Activated B cell treated with CpG ODN at 0.5 μM for 24 hours (primary cell): Measurements from ENCODE around the gene BEST1. TPM values are rescaled to one million over a fixed set of nuclear protein-coding genes. Genes with fewer than 3 reads are reported as not detected.
"Not testable (repeated sequence)": the region's sequence is repeated elsewhere in the genome, so short reads cannot be mapped to it uniquely, and the experiment has no call there.

ENCODE experiments used
- ATAC-seq: fragments of 200-7000 bp; cut with Tn5 transposase; one replicate; pipeline ENCODE4 v1.10.0; 2021; ENCODE audit warnings: low read depth, mild to moderate bottlenecking, moderate library complexity
- CTCF ChIA-PET: fragments of 350-600 bp; sonication (Branson Sonifier 250); formaldehyde crosslinking; loops from one replicate; lab custom pipeline; 2021; ENCODE audit warnings: antibody characterized with exemption; lab: Charles Lee
- POLR2A ChIA-PET: fragments of 350-600 bp; sonication (Branson Sonifier 250); formaldehyde crosslinking; loops from one replicate; lab custom pipeline; 2021; ENCODE audit warnings: antibody characterized with exemption; lab: Charles Lee
- DNase-seq: peaks from one replicate; pipeline ENCODE4 v3.0.0; 2022
- H3K27ac Mint-ChIP-seq: one replicate; pipeline ENCODE4 v1.8.0; 2020; ENCODE audit warnings: mixed read lengths
- H3K27me3 Mint-ChIP-seq: one replicate; pipeline ENCODE4 v1.8.0; 2021; ENCODE audit warnings: mixed read lengths
- H3K36me3 Mint-ChIP-seq: one replicate; pipeline ENCODE4 v1.8.0; 2021; ENCODE audit warnings: low read depth, mixed read lengths
- H3K4me1 Mint-ChIP-seq: one replicate; pipeline ENCODE4 v1.8.0; 2021; ENCODE audit warnings: mixed read lengths
- H3K4me3 Mint-ChIP-seq: one replicate; pipeline ENCODE4 v1.8.0; 2020; ENCODE audit warnings: mild to moderate bottlenecking, mixed read lengths
- H3K9me3 Mint-ChIP-seq: one replicate; pipeline ENCODE4 v1.8.0; 2020; ENCODE audit warnings: mixed read lengths
- intact Hi-C: fragments of 100-400 bp; cut with micrococcal nuclease; formaldehyde crosslinking; loops from one replicate; pipeline ENCODE4 v1.15.1; 2024
- total RNA-seq: library from RNA; stranded (reverse); gene quantifications from 2 replicates; pipeline ENCODE4 v1.2.3, GENCODE V29; 2022
- TF ChIP-seq, protein P1 (sequence below): fragments of 200-600 bp; IDR thresholded peaks from one replicate; pipeline ENCODE4 v1.8.0; 2022; ENCODE audit warnings: antibody characterized with exemption, mild to moderate bottlenecking

Gene BEST1
- total RNA-seq, 1 donor from 2014 or later, result 0.16 TPM

DNA sequence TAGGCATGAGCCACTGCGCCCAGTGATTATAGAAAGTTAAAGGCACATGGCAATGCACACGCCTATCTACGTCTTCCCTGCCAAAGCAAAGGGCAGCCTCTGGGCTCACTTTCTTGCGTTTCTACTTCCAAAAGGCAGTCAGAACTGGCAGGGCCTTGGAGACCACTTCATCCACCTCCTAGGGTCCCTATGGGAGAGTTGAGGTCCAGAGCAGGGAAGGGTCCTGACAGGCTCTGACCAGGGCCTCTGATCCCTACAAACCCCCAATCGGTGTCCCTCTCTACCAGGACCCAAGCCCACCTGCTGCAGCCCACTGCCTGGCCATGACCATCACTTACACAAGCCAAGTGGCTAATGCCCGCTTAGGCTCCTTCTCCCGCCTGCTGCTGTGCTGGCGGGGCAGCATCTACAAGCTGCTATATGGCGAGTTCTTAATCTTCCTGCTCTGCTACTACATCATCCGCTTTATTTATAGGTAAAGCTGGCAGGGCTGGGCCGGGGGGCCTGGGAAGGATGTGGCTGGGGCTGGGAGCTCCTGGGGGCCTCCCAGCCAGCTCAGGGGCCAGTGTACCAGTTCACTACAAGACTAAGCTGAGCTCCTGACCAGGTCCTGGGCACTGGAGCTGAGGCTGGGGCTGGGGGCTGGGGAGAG, 1.5 kb downstream of the BEST1 start:
- Mint-ChIP-seq H3K9me3 (no peaks in the 10 kb centered on the region), H3K4me3 (no peak overlapping the region), H3K27ac (no peak overlapping the region), H3K27me3 (peaks cover 2% of the 10 kb centered on the region), H3K36me3 (no peaks in the 10 kb centered on the region), H3K4me1 (peaks cover 26% of the 10 kb centered on the region)
- CTCF ChIA-PET, result interaction anchor here (1.0 to 6.3 kb wide), 4 partner anchors 52 to 130 kb away, joined by 3 to 118 read pairs (median 12); no protein-coding TSS in a partner anchor
- TF ChIP-seq, protein P1, sequence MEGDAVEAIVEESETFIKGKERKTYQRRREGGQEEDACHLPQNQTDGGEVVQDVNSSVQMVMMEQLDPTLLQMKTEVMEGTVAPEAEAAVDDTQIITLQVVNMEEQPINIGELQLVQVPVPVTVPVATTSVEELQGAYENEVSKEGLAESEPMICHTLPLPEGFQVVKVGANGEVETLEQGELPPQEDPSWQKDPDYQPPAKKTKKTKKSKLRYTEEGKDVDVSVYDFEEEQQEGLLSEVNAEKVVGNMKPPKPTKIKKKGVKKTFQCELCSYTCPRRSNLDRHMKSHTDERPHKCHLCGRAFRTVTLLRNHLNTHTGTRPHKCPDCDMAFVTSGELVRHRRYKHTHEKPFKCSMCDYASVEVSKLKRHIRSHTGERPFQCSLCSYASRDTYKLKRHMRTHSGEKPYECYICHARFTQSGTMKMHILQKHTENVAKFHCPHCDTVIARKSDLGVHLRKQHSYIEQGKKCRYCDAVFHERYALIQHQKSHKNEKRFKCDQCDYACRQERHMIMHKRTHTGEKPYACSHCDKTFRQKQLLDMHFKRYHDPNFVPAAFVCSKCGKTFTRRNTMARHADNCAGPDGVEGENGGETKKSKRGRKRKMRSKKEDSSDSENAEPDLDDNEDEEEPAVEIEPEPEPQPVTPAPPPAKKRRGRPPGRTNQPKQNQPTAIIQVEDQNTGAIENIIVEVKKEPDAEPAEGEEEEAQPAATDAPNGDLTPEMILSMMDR, result no peak
- no peak for ATAC-seq
- intact Hi-C loops, result no loop called here
- DNase-seq, result no peak
- POLR2A ChIA-PET, result interaction anchor here (0.6 to 2.4 kb wide), 3 partner anchors 12 to 48 kb away, joined by 3 to 8 read pairs (median 7); no protein-coding TSS in a partner anchor

DNA sequence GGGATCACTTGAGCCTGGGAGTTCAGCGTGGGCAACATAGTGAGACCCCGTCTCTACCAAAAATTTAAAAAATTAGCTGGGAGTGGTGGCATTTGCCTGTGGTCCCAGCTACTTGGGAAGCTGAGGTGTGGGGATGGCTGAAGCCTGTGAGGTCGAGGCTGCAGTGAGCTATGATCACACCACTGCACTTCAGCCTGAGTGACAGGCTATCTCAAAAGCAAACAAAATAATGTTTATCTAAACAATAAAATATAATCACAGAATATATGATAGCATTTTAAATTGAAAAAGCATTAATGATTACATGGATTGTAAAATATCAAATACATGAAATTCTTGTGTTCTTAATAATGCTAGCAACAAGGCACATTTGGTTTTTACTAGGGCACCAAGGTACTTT, 2.7 kb downstream of the BEST1 start:
- DNase-seq, result no peak
- CTCF ChIA-PET, result interaction anchor here (0.9 kb wide), 1 partner anchor 129 kb away, joined by 4 read pairs; no protein-coding TSS in a partner anchor

DNA sequence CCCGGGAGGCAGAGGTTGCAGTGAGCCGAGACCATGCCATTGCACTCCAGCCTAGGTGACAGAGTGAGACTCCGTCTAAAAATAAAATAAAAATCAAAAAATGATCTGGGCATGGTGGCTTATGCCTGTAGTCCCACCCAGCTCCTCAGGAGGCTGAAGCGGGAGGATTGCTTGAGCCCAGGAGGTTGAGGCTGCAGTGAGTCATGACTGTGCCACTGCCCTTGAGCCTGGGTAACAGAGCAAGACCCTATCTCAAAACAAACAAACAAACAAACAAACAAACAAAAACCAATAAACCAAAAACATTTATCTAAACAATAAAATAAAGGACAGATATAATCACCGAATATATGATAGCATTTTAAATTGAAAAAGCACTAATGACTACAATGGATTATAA, 3.5 kb downstream of the BEST1 start:
- not testable (repeated sequence) for H3K36me3 Mint-ChIP-seq, DNase-seq, ATAC-seq, H3K9me3 Mint-ChIP-seq, H3K4me3 Mint-ChIP-seq, H3K27me3 Mint-ChIP-seq, H3K27ac Mint-ChIP-seq
- ChIA-PET CTCF (interaction anchor here (0.9 kb wide), 1 partner anchor 128 kb away, joined by 4 read pairs; no protein-coding TSS in a partner anchor), POLR2A (interaction anchor here (0.6 kb wide), 1 partner anchor 95 kb away, joined by 7 read pairs; no protein-coding TSS in a partner anchor)
- peaks cover 20% of the 10 kb centered on the region for H3K4me1 Mint-ChIP-seq
- intact Hi-C loops, result loop anchor here (2.0 kb wide), 1 partner anchor 129 kb away; no protein-coding TSS in a partner anchor

More for the DNA sequence above, 2.7 kb downstream of the BEST1 start:
- no peaks in the 10 kb centered on the region for H3K9me3 Mint-ChIP-seq
- H3K27ac Mint-ChIP-seq, result no peak overlapping the region
- POLR2A ChIA-PET, result interaction anchor here (0.6 to 2.4 kb wide), 2 partner anchors 10 to 95 kb away, joined by 7 to 8 read pairs; no protein-coding TSS in a partner anchor
- no peak for ATAC-seq
- H3K27me3 Mint-ChIP-seq, result peaks cover 2% of the 10 kb centered on the region
- peaks cover 18% of the 10 kb centered on the region for H3K4me1 Mint-ChIP-seq
- H3K4me3 Mint-ChIP-seq, result no peak overlapping the region
- intact Hi-C loops, result no loop called here
- peaks cover 2% of the 10 kb centered on the region for H3K36me3 Mint-ChIP-seq
- TF ChIP-seq, protein P1, result no peak

DNA sequence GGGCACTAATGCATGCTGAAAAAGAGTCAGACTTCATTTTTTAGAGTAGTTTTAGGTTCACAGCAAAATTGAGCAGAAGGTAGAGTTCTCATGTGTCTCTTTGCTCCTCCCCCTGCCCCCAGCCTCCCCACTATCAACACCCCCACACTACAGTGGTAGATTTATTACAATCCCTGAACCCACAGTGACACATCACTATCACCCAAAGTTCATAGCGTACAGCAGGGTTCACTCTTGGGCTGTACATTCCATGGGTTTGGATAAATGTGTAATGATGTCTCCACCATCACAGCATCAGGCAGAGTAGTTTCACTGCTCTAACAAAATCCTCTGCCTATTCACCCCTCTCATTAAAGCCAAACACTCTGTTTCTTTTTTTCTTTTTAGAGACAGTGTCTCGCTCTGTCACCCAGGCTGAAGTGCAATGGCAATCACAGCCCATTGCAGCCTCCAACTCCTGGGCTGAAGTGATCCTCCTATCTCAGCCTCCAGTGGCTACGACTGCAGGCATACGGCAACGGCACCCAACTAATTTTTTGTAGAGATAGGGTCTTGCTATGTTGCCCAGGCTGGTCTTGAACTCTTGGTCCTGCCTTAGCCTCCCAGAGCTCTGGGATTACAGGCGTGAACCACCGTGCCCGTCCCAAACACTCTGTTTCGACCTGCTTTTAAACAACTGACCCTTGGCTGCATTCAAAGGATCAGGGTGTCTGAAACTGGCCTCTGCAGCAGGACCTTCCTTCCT, 4.1 kb downstream of the BEST1 start:
- CTCF ChIA-PET, result interaction anchor here (0.6 to 1.9 kb wide), 4 partner anchors 56 to 128 kb away, joined by 3 to 7 read pairs (median 4); no protein-coding TSS in a partner anchor
- intact Hi-C loops, result loop anchor here (2.0 kb wide), 1 partner anchor 129 kb away; no protein-coding TSS in a partner anchor
- POLR2A ChIA-PET, result interaction anchor here (0.5 to 2.3 kb wide), 3 partner anchors 13 to 145 kb away, joined by 4 to 16 read pairs (median 5); partner anchors contain the start of gene FTH1

More for the DNA sequence above, 4.1 kb downstream of the BEST1 start:
- Mint-ChIP-seq H3K9me3 (no peaks in the 10 kb centered on the region), H3K4me1 (peaks cover 25% of the 10 kb centered on the region), H3K36me3 (peaks cover 8% of the 10 kb centered on the region), H3K27me3 (peaks cover 2% of the 10 kb centered on the region), H3K4me3 (no peak overlapping the region), H3K27ac (no peak overlapping the region)
- no peak for DNase-seq
- ATAC-seq, result no peak
- TF ChIP-seq, protein P1, result no peak
